Measurements from ENCODE around the gene PI16.

- TF ChIP-seq, protein P1, sequence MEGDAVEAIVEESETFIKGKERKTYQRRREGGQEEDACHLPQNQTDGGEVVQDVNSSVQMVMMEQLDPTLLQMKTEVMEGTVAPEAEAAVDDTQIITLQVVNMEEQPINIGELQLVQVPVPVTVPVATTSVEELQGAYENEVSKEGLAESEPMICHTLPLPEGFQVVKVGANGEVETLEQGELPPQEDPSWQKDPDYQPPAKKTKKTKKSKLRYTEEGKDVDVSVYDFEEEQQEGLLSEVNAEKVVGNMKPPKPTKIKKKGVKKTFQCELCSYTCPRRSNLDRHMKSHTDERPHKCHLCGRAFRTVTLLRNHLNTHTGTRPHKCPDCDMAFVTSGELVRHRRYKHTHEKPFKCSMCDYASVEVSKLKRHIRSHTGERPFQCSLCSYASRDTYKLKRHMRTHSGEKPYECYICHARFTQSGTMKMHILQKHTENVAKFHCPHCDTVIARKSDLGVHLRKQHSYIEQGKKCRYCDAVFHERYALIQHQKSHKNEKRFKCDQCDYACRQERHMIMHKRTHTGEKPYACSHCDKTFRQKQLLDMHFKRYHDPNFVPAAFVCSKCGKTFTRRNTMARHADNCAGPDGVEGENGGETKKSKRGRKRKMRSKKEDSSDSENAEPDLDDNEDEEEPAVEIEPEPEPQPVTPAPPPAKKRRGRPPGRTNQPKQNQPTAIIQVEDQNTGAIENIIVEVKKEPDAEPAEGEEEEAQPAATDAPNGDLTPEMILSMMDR (conservative IDR thresholded peaks at IDR 0.05; ENCODE audit: low read depth in 2 of 2) = no peak
- no peak for TF ChIP-seq EZH2 (IDR thresholded peaks at IDR 0.05; ENCODE audit: low read depth, unreplicated experiment)
- no peak for TF ChIP-seq ZNF462 (CRISPR knock-in tag; IDR thresholded peaks at IDR 0.05)
- TF ChIP-seq POLR2AphosphoS5 (IDR thresholded peaks at IDR 0.05; ENCODE audit: low read depth) = no peak
- no peak for TF ChIP-seq EZH2phosphoT487 (IDR thresholded peaks at IDR 0.05; ENCODE audit: unreplicated experiment)
- no peak for TF ChIP-seq CREB1 (CRISPR knock-in tag; IDR thresholded peaks at IDR 0.05; ENCODE audit: low read depth)
- no peak for TF ChIP-seq JUNB (IDR thresholded peaks at IDR 0.05; ENCODE audit: unreplicated experiment)
- TF ChIP-seq ETS1 (IDR thresholded peaks at IDR 0.05) = no peak
- TF ChIP-seq STAT1 (IDR thresholded peaks at IDR 0.05; ENCODE audit: unreplicated experiment) = no peak
- no peak for TF ChIP-seq ZNF114 (CRISPR knock-in tag; IDR thresholded peaks at IDR 0.05)
- no peak for TF ChIP-seq NANOG (IDR thresholded peaks at IDR 0.05; ENCODE audit: borderline replicate concordance)
- no peak for TF ChIP-seq REST (IDR thresholded peaks at IDR 0.05; ENCODE audit: unreplicated experiment)
- no peak for TF ChIP-seq ZNF331 (CRISPR knock-in tag; IDR thresholded peaks at IDR 0.05; ENCODE audit: low read depth)
Observed at GRCh38 chr6:36976007-36976264, 21.4 kb downstream of the PI16 start.

Data from GM23338 (cell line).